ENCODE data around the gene DLEC1. TPM values are rescaled to one million over a fixed set of nuclear protein-coding genes. Genes with fewer than 3 reads are reported as not detected.

The DLEC1 gene
- total RNA-seq, 1 donor from 2014 or later: 0.54 TPM

DNA sequence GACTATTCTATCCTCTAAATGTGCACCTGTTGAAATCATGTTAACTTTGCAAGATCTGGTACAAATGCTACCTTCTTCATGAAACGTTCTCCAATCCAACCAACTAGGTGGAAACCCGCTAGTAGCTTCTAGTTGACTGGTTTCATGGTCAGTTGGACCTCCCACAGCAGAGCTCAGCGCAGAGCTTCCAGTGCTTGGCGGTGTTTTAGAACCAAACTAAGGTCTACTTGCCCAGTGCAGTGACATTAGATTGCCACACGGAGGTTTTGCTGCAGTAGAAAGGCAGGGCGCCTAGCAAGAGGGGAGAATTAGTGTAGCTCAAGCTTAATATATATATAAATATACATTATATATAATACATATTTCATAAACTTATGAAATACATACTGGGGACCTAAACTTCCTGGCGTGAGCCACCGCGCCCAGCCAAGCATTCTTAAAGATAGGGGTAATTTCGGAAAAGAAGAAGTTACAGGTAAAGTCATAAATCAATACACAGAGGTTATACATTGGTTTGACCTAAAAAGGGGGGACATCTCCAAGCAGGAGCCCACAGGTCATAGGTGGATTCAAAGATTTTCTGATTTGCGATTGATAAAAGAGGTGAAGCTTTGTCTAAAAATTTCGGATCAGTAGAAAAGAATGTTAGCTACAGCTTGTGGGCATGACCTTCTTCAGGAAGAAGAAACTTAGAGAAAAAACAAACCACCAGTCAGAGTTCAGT is 124.3 kb downstream of the DLEC1 start:
- Mint-ChIP-seq H3K36me3 (ENCODE audit: low read depth, unreplicated experiment) (peaks cover 7% of the 10 kb centered on the region), H3K27me3 (ENCODE audit: low read depth, unreplicated experiment) (no peaks in the 10 kb centered on the region), H3K4me3 (ENCODE audit: unreplicated experiment) (no peak overlapping the region), H3K9me3 (ENCODE audit: unreplicated experiment) (peaks cover 3% of the 10 kb centered on the region), H3K4me1 (ENCODE audit: low read depth, unreplicated experiment) (peaks cover 14% of the 10 kb centered on the region), H3K27ac (ENCODE audit: unreplicated experiment) (no peak overlapping the region)
- Histone ChIP-seq H4K20me1 (ENCODE audit: insufficient read depth, low read length) (no peaks in the 10 kb centered on the region), H3K36me3 (ENCODE audit: insufficient read depth, low read length) (no peaks in the 10 kb centered on the region), H3K9me3 (ENCODE audit: insufficient read depth, low read depth, low read length) (no peaks in the 10 kb centered on the region), H3K9ac (ENCODE audit: low read length) (no peak overlapping the region), H3K4me3 (ENCODE audit: insufficient read depth, low read depth, low read length) (no peak overlapping the region), H2AFZ (ENCODE audit: low read depth, low read length) (no peak overlapping the region), H3K4me2 (ENCODE audit: low read length) (no peak overlapping the region), H3K4me1 (ENCODE audit: insufficient read depth, low read length) (peaks cover 16% of the 10 kb centered on the region), H3K27me3 (ENCODE audit: insufficient read depth, low read length) (no peaks in the 10 kb centered on the region), H3K79me2 (ENCODE audit: insufficient read depth, low read length) (peaks cover 30% of the 10 kb centered on the region), H3K27ac (ENCODE audit: low read depth, low read length) (no peak overlapping the region)
- DNase-seq (ENCODE audit: low read depth) (no peak), FAIRE-seq (no peak)
- no peak for TF ChIP-seq EZH2 (IDR thresholded peaks at IDR 0.05; ENCODE audit: insufficient read depth, low read length)
- TF ChIP-seq, protein P1, sequence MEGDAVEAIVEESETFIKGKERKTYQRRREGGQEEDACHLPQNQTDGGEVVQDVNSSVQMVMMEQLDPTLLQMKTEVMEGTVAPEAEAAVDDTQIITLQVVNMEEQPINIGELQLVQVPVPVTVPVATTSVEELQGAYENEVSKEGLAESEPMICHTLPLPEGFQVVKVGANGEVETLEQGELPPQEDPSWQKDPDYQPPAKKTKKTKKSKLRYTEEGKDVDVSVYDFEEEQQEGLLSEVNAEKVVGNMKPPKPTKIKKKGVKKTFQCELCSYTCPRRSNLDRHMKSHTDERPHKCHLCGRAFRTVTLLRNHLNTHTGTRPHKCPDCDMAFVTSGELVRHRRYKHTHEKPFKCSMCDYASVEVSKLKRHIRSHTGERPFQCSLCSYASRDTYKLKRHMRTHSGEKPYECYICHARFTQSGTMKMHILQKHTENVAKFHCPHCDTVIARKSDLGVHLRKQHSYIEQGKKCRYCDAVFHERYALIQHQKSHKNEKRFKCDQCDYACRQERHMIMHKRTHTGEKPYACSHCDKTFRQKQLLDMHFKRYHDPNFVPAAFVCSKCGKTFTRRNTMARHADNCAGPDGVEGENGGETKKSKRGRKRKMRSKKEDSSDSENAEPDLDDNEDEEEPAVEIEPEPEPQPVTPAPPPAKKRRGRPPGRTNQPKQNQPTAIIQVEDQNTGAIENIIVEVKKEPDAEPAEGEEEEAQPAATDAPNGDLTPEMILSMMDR (IDR thresholded peaks at IDR 0.05; ENCODE audit: insufficient read depth, low read depth, low read length): no peak

- no peaks in the 10 kb centered on the region for H3K27me3 Mint-ChIP-seq (ENCODE audit: low read depth, unreplicated experiment)
These were observed 125.0 kb downstream of the DLEC1 start for GRCh38 chr3:38163841-38164642.

More at GRCh38 chr3:38163841-38164642, 125.0 kb downstream of the DLEC1 start:
- peaks cover 3% of the 10 kb centered on the region for H3K9me3 Mint-ChIP-seq (ENCODE audit: unreplicated experiment)
- Histone ChIP-seq H3K79me2 (ENCODE audit: insufficient read depth, low read length) (peaks cover 35% of the 10 kb centered on the region), H4K20me1 (ENCODE audit: insufficient read depth, low read length) (no peaks in the 10 kb centered on the region), H3K27me3 (ENCODE audit: insufficient read depth, low read length) (no peaks in the 10 kb centered on the region), H3K9me3 (ENCODE audit: insufficient read depth, low read depth, low read length) (no peaks in the 10 kb centered on the region), H3K9ac (ENCODE audit: low read length) (peak overlapping the region; percentile 88), H3K4me1 (ENCODE audit: insufficient read depth, low read length) (peaks cover 17% of the 10 kb centered on the region), H3K27ac (ENCODE audit: low read depth, low read length) (peak overlapping the region; percentile 97), H3K4me3 (ENCODE audit: insufficient read depth, low read depth, low read length) (peak overlapping the region; percentile 96), H2AFZ (ENCODE audit: low read depth, low read length) (peak overlapping the region; percentile 93), H3K4me2 (ENCODE audit: low read length) (peak overlapping the region; percentile 90), H3K36me3 (ENCODE audit: insufficient read depth, low read length) (no peaks in the 10 kb centered on the region)
- no peak for DNase-seq (ENCODE audit: low read depth)
- H3K27ac Mint-ChIP-seq (ENCODE audit: unreplicated experiment): peak overlapping the region; percentile 98
- H3K4me1 Mint-ChIP-seq (ENCODE audit: low read depth, unreplicated experiment): peaks cover 20% of the 10 kb centered on the region
- FAIRE-seq: no peak
- H3K36me3 Mint-ChIP-seq (ENCODE audit: low read depth, unreplicated experiment): peaks cover 7% of the 10 kb centered on the region
- H3K4me3 Mint-ChIP-seq (ENCODE audit: unreplicated experiment): peak overlapping the region; percentile 99
- TF ChIP-seq EZH2 (IDR thresholded peaks at IDR 0.05; ENCODE audit: insufficient read depth, low read length): no peak
- TF ChIP-seq, protein P1 (IDR thresholded peaks at IDR 0.05; ENCODE audit: insufficient read depth, low read depth, low read length): no peak
